Calu3 (cell line): ENCODE results near the gene TNFRSF25. TPM values are rescaled to one million over a fixed set of nuclear protein-coding genes. Genes with fewer than 3 reads are reported as not detected.
"Not testable (repeated sequence)": the region's sequence is repeated elsewhere in the genome, so short reads cannot be mapped to it uniquely, and the experiment has no call there.

Experiments used
- BruUV-seq: library from RNA; stranded (reverse); fragments of 400-500 nt; replicated peaks from 2 replicates; lab custom pipeline; 2021; lab: Mats Ljungman, UMichigan
- CTCF ChIA-PET: fragments of 300-600 bp; sonication (Branson Sonifier 250); formaldehyde crosslinking; loops from one replicate; lab custom pipeline; 2022; ENCODE audit warnings: antibody characterized with exemption; lab: Charles Lee
- DNase-seq: peaks from one replicate; pipeline ENCODE4 v3.0.0; 2022
- H3K27ac Mint-ChIP-seq: one replicate; pipeline ENCODE4 v1.8.0; 2022; ENCODE audit warnings: mixed read lengths; ENCODE audit not compliant: unreplicated experiment
- H3K27me3 Mint-ChIP-seq: one replicate; pipeline ENCODE4 v1.8.0; 2022; ENCODE audit warnings: mixed read lengths; ENCODE audit not compliant: unreplicated experiment
- H3K36me3 Mint-ChIP-seq: one replicate; pipeline ENCODE4 v1.8.0; 2022; ENCODE audit warnings: mild to moderate bottlenecking, moderate library complexity, mixed read lengths; ENCODE audit not compliant: insufficient read depth, unreplicated experiment
- H3K4me1 Mint-ChIP-seq: one replicate; pipeline ENCODE4 v1.8.0; 2022; ENCODE audit warnings: mild to moderate bottlenecking, low read depth, mixed read lengths; ENCODE audit not compliant: unreplicated experiment
- H3K4me3 Mint-ChIP-seq: one replicate; pipeline ENCODE4 v1.8.0; 2022; ENCODE audit warnings: mild to moderate bottlenecking, low read depth, moderate library complexity, mixed read lengths; ENCODE audit not compliant: unreplicated experiment
- H3K9me3 Mint-ChIP-seq: one replicate; pipeline ENCODE4 v1.8.0; 2022; ENCODE audit warnings: low read depth, mixed read lengths; ENCODE audit not compliant: unreplicated experiment
- intact Hi-C: fragments of 100-400 bp; cut with micrococcal nuclease; formaldehyde crosslinking; loops from one replicate; pipeline ENCODE4 v1.10.0; 2022; ENCODE audit not compliant: unreplicated experiment
- total RNA-seq: library from RNA; stranded (reverse); gene quantifications from 2 replicates; pipeline ENCODE4 v1.2.3, GENCODE V29; 2022
- TF ChIP-seq, protein P1 (sequence below): fragments of 200-600 bp; IDR thresholded peaks from one replicate; pipeline ENCODE4 v1.8.0; 2022; ENCODE audit warnings: antibody characterized with exemption; ENCODE audit not compliant: unreplicated experiment

TNFRSF25 gene
- total RNA-seq, 1 experiment from 2014 or later, result 6.4 TPM

- CTCF ChIA-PET, result no interaction called here
- no TSS peak for BruUV-seq
- no peak overlapping the region for H3K4me3 Mint-ChIP-seq
- peaks cover 58% of the 10 kb centered on the region for H3K27me3 Mint-ChIP-seq
- TF ChIP-seq, protein P1, sequence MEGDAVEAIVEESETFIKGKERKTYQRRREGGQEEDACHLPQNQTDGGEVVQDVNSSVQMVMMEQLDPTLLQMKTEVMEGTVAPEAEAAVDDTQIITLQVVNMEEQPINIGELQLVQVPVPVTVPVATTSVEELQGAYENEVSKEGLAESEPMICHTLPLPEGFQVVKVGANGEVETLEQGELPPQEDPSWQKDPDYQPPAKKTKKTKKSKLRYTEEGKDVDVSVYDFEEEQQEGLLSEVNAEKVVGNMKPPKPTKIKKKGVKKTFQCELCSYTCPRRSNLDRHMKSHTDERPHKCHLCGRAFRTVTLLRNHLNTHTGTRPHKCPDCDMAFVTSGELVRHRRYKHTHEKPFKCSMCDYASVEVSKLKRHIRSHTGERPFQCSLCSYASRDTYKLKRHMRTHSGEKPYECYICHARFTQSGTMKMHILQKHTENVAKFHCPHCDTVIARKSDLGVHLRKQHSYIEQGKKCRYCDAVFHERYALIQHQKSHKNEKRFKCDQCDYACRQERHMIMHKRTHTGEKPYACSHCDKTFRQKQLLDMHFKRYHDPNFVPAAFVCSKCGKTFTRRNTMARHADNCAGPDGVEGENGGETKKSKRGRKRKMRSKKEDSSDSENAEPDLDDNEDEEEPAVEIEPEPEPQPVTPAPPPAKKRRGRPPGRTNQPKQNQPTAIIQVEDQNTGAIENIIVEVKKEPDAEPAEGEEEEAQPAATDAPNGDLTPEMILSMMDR, result no peak
- H3K27ac Mint-ChIP-seq, result no peak overlapping the region
- no peak for DNase-seq
- H3K9me3 Mint-ChIP-seq, result no peaks in the 10 kb centered on the region
- H3K4me1 Mint-ChIP-seq, result peaks cover 10% of the 10 kb centered on the region
- H3K36me3 Mint-ChIP-seq, result peaks cover 8% of the 10 kb centered on the region
- intact Hi-C loops, result no loop called here
Observed at GRCh38 chr1:6495041-6495441, 29.1 kb upstream of the TNFRSF25 start.

DNA sequence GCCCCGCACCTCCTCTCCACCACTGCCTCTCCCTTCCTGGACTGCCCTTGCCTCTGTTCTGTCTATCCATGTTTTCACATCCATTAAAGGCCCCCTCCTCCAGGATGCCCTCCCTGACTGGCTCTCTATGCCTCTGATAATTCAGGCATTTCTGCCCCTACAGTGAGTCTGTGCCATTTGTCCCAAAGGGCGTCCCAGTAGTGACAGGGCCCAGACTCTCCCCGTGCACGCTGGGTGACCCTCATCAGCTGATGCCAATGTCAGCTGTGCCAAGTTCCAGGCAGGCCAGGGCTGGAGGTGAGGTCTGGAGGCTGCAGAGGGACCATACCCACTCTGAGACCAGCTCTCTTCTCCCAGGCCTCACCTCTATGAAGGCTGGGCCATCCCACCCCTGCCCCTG is 28.7 kb upstream of the TNFRSF25 start:
- H3K4me1 Mint-ChIP-seq, result peaks cover 10% of the 10 kb centered on the region
- H3K4me3 Mint-ChIP-seq, result no peak overlapping the region
- intact Hi-C loops, result no loop called here
- peaks cover 54% of the 10 kb centered on the region for H3K27me3 Mint-ChIP-seq
- DNase-seq, result no peak
- H3K36me3 Mint-ChIP-seq, result peaks cover 11% of the 10 kb centered on the region
- CTCF ChIA-PET, result no interaction called here
- no peaks in the 10 kb centered on the region for H3K9me3 Mint-ChIP-seq
- no TSS peak for BruUV-seq
- TF ChIP-seq, protein P1, result no peak
- H3K27ac Mint-ChIP-seq, result peak overlapping the region; percentile 17

DNA sequence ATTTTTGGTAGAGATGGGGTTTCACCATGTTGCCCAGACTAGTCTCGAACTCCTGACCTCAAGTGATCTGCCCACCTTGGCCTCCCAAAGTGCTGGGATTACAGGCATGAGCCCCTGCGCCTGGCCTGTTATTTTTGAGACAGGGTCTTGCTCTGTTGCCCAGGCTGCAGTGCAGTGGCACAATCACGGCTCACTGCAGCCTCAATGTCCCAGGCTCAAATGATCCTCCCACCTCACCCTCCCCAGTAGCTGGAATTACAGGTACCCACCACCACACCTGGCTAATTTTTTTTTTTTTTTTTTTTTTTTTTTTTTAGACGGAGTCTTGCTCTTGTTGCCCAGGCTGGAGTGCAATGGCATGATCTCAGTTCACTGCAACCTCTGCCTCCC is 27.9 kb upstream of the TNFRSF25 start:
- H3K4me3 Mint-ChIP-seq, H3K27ac Mint-ChIP-seq, DNase-seq, CTCF ChIA-PET, intact Hi-C loops, BruUV-seq, H3K4me1 Mint-ChIP-seq, H3K9me3 Mint-ChIP-seq: not testable (repeated sequence)
- peaks cover 11% of the 10 kb centered on the region for H3K36me3 Mint-ChIP-seq
- H3K27me3 Mint-ChIP-seq, result peaks cover 46% of the 10 kb centered on the region

- peaks cover 10% of the 10 kb centered on the region for H3K4me1 Mint-ChIP-seq
- BruUV-seq, result no TSS peak
- no peak overlapping the region for H3K27ac Mint-ChIP-seq
- H3K27me3 Mint-ChIP-seq, result peaks cover 46% of the 10 kb centered on the region
- intact Hi-C loops, result no loop called here
- CTCF ChIA-PET, result interaction anchor here (0.6 kb wide), 1 partner anchor 69 kb away, joined by 3 read pairs; no protein-coding TSS in a partner anchor
- DNase-seq, result no peak
- no peaks in the 10 kb centered on the region for H3K9me3 Mint-ChIP-seq
- TF ChIP-seq, protein P1, result no peak
- peak overlapping the region; percentile 72 for H3K4me3 Mint-ChIP-seq
- peaks cover 11% of the 10 kb centered on the region for H3K36me3 Mint-ChIP-seq
Observed at GRCh38 chr1:6491966-6492365, 26.0 kb upstream of the TNFRSF25 start.

DNA sequence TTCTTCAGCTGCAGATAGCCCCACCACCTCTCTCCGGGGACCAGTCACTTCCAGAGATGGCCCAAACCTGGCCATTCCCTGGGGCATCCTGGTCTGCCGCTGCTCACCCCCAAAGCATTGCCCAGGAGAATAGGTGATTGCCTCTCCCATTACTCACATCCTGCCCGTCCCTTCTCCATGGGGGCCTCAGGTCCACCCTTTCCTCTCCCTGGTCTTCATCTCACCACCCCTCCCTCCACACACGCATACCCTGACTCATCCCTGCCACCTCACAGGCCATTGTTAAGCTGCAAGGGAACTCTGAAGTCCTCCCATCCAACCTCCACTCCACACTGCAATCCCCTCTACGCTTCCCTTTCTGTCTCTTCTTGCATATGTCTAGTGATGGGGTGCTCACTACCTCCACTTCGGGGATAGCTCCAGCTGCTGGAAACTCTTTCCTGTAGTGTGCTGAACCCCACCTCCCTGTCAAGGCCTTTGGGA is 25.5 kb upstream of the TNFRSF25 start, which contains the start of gene PLEKHG5:
Gene PLEKHG5, minus strand, starts transcription at position 188 of the 483 bp plus-strand sequence. CDS start 14,096 bp downstream, outside the sequence.
- Mint-ChIP-seq H3K27me3 (peaks cover 50% of the 10 kb centered on the region), H3K27ac (no peak within 1 kb of the TSS), H3K9me3 (no peaks in the 10 kb centered on the region), H3K4me1 (peaks cover 10% of the 10 kb centered on the region), H3K4me3 (peak within 1 kb of the TSS; percentile 72), H3K36me3 (peaks cover 12% of the 10 kb centered on the region)
- intact Hi-C loops, result no loop called here
- CTCF ChIA-PET, result interaction anchor here (0.6 kb wide), 1 partner anchor 68 kb away, joined by 3 read pairs; no protein-coding TSS in a partner anchor
- TF ChIP-seq, protein P1, result no peak
- BruUV-seq, result no TSS peak
- no peak for DNase-seq
